Activated CD4-positive, CD25-positive, alpha-beta regulatory T cell treated with anti-CD3 and anti-CD28 coated beads, Interleukin-2, amount 50 U/mL, for 16 hours (primary cell): ENCODE measurements around the gene C14orf119.

Experiments used
- DNase-seq: peaks from one replicate; pipeline ENCODE4 v3.0.0-alpha.2; 2020; ENCODE audit warnings: low read depth, low spot score

Gene C14orf119

DNA sequence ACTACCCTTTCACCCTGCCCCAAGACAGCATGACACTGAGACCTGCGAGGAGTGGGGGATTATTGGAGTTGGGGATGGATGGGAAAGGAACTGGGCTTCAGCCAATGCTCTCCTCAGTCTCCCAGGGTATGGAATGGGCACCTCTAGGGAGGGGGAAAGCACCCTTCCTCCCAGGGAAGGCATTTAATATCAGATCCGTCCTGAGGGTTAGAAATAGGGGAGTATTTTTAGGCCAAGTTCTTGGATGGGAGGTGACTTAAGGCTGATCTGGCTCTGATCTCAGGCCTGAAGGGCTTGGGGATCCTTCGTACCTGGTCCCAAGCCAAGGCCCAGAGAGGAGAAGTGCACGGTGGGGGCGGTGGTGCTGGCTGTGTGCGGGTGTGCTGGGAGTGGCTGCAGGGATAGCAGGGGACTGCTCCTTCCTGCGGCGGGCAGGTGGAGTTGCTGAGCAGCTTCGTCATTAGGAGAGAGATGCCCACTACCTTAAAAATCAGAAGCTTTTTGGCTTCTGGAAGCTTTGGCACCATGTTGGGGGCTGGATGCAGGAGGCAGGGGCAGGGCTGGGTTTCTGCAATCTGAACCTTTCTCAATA, 30.7 kb downstream of the C14orf119 start:
- no peak for DNase-seq

DNA sequence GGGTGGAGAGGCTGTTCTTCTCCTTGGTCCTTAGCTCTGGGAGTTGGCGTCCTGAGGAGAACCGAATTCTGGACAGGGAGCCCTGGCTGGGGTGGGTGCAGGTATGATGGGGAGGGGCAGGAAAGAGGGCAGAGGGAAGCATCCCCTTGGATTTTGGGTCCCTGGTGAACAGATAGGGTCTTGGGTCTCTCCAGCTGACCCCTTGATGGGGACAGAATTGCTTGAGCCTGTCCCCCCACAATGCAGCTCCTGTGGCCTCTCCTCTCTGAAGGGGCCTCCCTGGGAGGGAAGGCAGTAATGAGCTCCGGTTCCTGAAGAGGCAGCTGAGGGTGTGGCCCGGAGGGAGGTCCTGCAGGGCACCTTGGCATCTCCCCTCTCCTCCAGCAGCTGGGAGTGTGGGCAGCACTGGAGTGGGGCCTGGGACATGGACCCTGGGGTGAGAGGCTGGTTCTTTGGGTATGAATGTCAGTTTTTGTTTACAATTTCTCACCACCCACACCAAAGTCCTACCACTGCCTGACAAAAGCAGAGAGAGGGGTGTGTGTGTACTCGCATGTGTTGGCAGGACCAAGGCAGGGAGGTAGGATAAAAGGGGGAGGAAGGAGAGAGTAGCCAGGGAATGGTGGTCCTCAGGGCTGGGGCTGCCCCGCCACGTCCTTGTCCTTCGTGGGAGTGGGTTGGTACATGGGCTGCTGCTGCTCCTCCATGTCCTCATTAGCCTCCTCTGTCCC, 31.4 kb downstream of the C14orf119 start:
- DNase-seq: no peak

DNA sequence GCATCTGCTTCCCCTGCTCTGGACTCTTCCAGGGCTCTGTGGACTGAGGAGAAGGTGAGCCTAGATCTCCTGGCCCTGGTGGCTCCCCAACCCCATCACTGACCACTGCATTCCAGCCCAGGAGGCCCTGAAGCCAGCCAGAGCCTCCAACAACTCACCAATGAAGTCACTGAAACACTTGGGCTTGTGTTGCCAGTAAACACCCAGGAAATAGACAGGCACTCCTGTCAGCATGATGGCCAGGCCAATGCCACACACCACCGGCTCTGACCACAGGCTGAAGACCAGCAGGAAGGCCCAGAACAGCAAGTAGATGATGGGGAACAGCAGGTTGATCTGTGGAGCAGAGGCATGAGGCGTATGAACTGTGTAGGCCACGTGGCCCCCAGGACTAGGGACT, 32.6 kb downstream of the C14orf119 start:
- DNase-seq: no peak

DNA sequence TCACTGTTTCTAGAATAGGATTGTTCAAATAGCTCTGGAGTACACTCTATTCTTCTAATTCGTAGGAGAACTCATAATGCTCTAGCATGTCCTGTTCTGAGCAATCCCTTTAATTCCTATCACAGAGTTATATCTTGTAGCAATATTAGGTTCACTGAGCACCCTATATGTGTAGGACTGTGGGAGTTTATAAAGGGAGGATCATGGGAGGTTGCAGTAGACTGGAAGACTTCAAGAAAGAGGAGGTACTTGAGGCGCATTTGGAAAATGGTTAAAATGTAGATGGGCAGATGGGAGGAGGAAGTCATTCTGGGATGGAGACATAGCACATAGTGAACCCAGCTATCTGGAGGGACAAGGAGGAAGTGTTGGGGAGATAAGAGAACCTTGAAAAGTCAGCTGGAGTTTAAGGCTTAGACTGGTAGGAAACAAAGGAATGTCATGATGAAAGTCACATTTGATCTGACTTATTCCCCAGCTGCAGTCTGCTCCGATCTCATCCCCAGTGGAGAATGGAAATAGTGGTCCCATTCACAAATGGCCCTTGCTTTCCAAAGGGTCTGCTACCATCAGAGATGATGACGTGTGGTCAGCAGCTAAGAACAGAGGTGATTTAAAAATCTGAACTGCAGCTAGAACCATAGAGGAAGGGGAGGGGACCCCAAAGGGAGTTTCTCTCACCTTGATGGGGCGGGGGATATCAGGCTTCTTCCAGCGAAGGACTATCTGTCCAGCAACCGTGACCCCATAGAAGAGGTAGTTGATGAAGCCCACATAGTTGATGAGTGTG, 33.9 kb downstream of the C14orf119 start:
- DNase-seq: no peak

DNA sequence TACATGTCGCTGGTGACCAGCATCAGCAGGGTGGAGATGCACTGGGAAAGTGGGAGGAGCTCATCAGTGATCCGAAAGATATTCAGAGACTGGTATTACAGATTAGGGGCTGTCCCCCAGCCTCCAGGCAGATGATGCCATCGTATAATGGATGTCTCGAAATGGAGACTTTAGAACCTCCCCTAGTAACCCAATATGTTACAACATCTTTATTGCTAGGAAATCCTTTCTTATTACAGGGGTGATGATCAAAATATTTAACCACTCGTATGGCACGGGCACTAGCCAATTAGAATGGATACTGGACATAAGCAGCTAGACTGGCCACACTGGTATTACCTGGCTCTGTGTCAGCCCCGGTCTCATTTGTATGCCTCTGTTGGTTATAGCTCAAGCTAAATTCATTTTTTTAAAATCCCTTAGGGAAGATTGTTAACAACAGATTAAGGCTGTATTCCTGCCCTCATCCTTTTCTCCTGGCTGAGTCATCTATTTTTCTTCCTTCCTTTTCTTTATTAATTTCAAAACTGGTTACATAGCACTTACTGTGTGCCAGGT, 34.5 kb downstream of the C14orf119 start:
- DNase-seq: no peak

DNA sequence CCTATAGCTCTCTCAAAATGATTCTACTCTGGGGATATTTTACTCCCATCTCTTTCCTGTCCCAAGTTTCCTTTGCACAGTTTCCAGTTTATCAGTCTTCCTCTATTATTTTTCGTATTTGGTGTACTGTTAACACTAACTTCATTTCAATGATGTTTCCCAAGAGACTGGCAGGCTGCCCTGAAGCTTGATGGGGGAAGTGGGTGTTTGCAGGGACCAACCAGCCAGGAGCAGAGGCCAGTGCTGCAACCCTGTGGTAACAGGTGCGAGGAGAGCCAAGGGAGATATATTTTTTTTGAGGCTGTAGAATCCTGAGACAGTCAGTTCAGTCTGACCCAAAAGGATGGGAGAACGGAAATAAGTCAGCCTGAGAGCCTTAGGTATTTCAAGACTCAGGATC, 35.6 kb downstream of the C14orf119 start:
- no peak for DNase-seq

DNA sequence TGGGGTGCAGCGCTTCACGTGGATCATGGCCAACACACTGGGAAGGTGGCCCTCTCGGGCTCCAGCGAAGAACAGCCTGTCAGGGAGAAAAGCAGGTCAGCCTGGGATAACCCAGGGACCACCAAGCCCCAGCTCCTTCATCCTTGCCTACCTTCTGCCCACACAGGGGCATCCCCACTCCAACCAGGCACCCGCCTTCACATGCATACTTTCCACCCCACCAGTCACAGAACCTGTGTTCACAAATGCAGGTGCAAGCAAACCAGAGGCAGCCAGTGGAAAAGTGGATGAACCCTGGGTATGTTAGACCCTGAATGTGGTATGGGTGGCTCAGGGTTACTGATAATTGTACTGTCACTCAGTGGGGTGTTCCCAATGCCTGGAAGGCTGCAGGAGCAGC, 36.2 kb downstream of the C14orf119 start:
- no peak for DNase-seq

DNA sequence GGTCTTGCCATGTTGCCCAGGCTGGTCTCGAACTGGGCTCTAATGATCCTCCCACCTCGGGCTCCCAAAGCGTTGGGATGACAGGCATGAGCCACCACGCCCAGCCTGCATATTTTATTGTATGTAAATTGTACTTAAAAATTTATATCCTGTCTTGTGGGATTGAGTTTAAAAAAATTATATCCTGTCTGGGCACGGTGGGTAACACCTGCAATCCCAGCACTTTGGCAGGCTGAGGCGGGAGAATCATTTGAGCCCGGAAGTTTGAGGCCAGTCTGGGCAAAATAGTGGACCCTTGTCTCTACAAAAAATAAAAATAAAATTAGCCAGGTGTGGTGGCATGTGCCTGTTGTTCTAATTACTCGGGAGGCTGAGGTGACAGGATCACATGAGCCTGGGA, 37.7 kb downstream of the C14orf119 start:
- no peak for DNase-seq

DNA sequence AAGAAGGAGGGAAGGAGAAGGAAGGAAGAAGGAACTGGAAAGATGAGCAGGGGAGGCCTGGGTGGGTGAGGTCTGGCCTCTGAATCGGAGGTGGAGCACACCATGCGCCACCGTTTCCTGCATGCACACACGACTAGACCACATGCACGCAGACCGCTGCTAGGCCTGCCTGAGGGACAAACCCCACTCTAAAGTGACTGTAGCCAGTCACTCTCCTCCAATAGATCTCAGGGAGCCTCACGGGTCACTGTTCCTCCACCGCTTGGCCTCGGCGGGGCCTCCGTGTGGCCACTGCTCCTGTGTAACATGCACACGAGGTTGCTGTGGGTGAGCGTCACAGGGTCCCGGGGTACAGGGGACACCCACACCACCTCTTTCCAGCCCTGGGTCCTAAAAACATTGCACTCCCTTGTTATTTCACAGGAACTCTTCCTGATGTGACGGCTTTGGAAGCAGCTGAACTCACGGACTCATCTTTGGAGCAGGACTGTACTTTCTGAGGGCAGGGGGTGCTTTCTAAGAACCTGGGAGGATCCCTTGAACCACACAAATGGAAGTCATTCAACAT, 41.3 kb downstream of the C14orf119 start:
- DNase-seq: no peak

DNA sequence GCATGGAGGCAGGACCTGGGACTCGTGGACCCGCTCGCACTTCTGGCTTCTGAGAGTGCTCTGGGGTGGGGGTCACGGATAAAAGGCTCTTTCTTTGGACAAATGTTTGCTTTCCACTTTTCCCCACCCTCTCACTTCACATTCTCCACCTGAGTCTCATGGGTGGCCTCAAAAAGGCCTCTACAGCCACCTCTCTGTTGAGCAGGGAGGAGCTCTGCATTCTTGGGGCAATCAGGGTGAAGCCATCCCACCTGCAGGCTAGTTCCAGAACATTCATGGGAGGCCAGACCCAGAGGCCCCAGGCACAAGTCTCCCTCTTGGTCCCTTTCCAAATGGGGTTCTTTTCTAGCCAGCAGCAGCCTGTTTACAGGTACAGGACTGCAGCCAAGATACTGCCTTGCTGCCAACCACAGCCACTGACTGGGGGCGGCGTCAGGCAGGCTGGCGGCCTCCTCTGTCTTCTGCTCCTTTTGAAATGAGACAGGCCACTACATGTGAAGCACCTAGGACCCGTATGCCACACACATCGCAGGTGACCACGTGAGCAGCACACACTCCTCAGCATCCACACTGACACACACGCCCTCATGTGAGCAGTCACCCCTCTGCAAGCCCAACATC, 42.0 kb downstream of the C14orf119 start:
- DNase-seq: no peak

DNA sequence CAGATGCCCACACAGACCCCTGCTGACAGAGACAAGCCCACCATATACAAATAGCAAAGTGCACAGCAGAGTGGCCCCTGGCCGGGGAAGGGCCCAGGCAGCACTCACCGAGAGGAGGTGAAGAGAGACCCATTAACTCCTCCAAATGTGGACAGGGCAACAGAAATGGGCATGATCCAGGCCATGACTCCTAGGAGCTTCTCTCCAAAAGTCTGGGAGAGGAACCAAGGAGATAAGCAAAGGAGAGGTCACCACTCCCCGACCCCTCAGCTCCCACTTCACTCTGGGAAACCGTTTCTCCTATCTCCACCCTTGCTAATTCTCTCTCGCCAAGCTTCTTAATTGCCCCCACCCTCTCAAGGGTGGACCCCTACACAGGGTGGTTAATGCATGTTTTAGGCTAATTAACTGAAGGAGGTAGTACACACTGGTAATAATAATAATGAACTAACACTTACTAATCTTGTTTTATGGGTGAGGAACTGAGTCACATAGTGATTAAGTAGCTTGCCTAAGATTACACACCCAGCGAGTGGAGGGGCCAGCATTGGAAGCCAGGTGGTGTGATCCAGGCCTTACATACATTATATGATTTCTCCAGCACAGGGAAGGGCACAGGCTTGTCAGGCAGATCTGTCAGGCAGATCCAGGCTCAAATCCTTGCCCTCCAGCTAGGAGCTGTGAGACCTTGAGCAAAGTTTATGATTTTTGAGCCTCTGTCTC, 42.7 kb downstream of the C14orf119 start:
- DNase-seq: no peak

DNA sequence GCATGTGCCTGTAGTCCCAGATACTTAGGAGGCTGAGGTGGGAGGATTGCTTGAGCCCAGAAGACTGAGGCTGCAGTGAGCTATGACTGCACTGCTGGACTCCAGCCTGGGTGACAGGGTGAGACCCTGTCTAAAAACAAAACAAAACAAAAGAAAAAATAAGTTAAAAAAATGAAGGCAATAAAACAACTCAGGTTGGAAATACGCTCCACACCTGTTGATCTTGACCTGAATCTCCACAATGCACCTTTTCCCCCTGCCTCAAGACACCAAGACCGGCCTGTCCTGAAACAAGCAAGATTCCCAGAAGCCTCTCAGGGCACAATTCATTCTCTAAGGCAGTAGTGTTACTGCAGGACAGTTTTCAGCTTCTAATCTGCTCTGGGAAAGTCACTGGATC, 44.6 kb downstream of the C14orf119 start:
- DNase-seq: no peak

DNA sequence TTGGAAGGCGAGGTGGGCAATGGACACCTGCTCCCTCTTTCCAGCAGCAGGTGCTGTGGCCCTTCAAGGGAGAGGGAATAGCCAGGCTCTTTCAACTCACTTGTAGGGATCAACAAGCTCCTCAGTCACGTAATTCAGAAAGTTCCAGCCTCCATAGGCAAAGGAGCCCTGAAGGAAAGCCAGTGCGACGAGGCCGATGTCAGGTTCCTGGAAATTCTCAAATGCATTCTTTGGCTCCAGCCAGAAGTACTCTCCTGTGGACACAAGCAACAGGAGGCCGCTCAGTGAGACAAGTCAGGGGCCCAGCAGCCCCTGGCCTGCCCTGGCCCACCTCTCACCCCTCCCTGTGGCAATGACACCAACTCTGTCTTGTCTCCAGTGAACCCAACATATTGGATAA, 45.1 kb downstream of the C14orf119 start:
- no peak for DNase-seq

DNA sequence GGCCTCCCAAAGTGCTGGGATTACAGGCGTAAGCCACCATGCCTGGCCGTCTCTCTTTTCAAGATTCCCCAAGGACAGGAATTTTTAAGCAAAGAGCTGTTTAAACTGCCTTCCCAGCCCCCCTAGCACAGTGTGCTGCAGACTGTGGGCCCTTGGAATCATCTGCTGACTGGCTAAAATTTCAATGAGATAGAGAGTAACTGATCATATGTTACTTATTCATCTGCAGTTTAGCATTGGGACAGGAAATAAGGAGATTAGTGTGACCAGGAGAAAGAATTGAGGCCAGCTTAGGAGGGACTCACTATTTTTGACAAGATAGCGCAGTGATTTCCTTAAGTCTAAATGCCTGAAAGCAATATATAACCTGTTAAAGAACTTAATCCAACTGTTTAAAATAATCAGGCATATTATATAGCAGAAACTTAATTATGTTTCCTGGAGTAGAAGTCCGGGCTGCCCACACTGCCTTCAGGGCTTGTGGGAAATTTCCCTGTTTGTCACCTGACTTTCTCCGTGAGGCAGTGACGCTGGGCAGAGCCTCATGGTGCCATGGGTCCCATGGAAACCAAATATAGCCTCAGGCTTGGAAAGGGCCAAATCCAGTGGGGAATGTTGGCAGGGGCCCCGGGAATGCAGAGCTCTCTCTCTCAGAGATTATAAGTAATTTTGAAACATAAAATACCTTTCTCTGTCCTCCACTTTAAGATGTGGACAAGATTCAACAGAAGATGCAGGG, 46.6 kb downstream of the C14orf119 start:
- DNase-seq: no peak

DNA sequence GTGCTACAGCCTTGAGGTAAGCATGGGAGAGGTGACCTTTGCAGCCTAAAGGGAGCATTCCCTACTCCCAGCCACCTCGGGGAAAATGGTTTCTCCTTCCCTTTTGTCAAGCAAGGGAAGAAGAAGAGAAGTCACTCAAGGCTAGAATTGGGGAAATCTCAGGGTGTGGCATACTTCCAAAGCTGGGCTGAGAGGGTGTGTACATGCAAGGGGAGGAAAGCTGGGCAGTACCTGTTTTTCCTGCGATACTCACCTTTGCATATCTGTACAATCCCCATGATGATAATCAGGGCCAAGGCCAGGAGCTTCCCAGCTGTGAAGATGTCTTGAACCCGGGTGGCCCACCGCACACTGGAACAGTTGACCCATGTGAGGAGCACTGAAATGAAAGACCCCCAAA, 47.5 kb downstream of the C14orf119 start:
- DNase-seq: no peak

DNA sequence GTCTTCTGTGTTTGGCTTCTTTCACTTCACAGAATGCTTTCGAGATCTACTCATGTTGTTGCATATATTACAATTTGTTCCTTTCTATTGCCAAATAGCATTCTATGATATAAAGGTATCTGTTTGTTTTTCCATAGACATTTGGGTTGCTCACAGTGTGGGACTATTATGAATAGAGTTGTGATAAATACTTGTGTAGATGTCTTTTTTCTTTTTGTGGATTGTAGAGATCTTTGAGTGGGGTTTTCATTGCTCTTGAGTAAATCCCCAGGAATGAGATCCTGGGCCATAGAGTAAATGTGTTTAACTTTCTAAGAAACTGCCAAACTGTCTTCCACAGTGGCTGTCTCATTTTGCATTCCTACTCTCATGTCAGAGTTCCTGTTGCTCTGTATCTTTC, 48.6 kb downstream of the C14orf119 start:
- DNase-seq: no peak

DNA sequence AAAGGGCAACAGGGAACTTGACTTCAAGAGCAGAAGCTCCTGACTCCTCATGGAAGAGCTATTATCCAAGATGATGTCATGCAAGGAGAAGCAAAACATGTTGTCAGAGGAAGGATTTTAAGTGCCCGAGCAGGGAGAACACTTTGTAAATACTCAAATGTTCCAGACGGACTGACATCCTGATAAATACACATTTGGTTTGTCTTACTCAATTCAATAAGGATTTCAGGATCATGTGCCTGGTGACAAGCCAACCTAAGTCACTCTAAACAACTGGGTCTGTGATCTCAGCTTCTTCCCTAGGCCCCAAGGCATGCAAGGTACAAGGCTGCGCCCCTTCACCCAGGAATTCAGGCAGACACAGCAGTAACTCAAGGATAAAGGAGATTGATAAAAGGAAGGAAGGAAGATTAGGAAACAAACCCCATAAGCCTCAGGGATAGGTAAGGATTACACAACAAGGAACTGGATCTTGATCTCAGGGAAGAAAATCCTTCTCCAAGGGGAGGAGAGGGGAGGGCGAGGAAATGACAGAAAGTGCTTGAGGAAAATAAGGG, 50.6 kb downstream of the C14orf119 start:
- DNase-seq: no peak

DNA sequence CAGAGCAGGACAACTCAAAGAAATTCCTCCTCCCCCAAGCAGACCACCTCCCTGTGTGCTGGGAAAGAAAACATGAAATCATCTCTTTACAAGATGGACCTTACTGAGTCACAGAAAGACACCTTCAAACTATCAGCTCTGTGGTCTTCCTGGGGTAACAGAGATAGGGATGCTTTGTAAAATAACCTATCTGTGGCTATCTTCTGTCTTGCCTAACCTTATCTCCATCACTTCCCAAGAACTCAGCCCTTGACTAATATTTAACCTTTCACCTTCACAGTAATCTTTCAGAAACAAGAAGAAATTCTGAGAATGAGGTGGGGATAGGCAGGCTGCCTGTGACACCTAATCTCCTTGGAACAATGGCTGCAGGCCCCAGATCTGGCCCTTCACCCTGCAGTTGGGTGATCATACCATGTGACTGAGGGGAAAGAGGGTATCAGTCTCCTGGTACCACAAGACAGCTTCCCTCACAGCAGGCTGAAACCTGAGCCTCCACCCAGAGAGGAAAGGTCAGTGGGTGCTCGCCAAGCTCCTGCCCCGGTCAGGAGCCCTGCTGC, 51.1 kb downstream of the C14orf119 start:
- no peak for DNase-seq

DNA sequence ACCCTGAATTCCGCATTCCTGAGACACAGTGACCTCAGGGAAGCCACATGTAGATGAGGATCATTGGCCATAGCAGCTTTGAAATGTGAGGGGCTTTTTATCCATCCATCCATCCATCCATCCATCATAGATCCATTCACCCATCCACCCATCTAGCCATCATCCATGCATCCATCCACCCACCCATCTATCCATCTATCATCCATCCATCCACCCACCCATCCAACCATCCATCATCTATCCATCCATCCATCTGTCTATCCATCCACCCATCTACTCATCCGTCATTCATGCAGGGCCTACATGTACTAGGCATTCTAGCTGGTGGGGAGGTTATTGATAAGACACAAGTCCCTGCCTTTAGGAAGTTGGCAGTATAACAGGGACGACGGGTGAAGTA, 51.7 kb downstream of the C14orf119 start:
- no peak for DNase-seq

DNA sequence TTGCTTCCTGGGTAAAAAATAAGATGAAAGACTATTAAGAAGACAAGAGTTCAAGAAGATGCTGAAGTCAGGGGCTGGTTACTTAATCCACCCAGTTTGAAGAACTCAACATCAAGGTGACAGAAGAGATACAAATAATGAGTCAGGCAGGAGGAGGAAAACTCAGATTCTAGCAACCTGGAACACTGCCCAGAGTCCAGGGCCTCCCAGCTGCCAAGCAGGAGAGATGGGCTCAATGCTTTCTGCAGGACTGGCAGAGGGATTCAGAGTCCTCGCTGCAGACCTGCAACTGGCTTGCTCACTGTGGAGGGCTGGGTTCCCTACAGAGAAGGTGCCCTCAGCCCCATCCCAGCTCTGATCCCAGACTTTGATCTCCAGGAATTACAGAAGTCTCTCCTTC, 52.4 kb downstream of the C14orf119 start:
- no peak for DNase-seq
